Measurements from ENCODE around the gene DYRK3. TPM values are rescaled to one million over a fixed set of nuclear protein-coding genes. Genes with fewer than 3 reads are reported as not detected.

The DYRK3 gene
- total RNA-seq (1 to 10 TPM; 3.2 to 7.8 (median 6.2) TPM), polyA plus RNA-seq (1 to 10 TPM in 1 of 3 donors, under 1 TPM in 2; 0.60 to 1.3 (median 0.92) TPM)

DNA sequence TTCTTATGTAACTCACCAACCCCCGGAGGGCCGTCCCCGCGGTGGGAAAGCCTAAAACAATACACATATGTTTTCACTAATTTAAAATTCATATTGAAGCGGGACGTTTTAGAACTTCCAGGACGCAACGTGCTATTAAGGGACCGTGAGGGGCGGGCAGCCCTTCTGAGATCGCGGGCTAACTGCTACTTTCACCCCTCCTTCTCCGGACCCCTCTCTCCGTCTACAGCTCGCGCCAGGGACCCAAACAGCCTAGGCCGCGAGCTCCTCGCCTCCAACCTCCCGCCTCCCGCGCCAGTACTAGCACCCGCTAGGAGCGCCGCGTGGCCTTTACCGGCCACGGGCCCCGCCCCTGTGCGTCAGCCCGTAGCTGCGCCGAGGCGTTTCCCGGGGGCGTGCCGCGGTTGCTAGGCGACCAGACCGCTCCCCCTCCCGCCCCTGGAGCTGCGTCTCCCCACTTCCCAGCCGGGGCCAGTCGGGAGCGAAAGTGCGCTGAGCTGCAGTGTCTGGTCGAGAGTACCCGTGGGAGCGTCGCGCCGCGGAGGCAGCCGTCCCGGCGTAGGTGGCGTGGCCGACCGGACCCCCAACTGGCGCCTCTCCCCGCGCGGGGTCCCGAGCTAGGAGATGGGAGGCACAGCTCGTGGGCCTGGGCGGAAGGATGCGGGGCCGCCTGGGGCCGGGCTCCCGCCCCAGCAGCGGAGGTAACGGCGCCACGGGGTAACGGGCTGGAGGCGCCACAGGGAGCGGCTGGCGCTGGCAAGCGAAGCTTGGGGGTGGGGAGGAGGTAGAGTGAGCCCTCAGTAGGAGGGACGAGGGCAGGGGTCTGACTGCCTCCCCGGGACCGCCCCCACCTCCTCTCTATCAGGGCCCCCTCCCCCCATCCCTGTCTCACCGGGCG is at the start of gene DYRK3:
TSS of gene DYRK3 (plus strand) at position 457 of the 898 bp plus-strand sequence. CDS start at position 625, 168 bp downstream.
- Histone ChIP-seq H3K27ac (peak within 1 kb of the TSS; percentile 75 to 89 (median 86)), H3K4me3 (peak within 1 kb of the TSS; percentile 70 to 93 (median 74)), H3K9me3 (no peaks in the 10 kb centered on the region), H3K36me3 (no peaks in the 10 kb centered on the region), H3K4me1 (peaks cover 0 to 32% (median 24%) of the 10 kb centered on the region in 4 donors), H3K27me3 (no peaks in the 10 kb centered on the region)
- intact Hi-C loops (cut with DNase I) = loop anchor here (1.0 to 5.0 kb wide), 4 partner anchors 29 to 417 kb away; partner anchors contain the start of genes PFKFB2 and YOD1
- WGBS, 2 donors = 0% methylated on average over 84 of the region's 84 CpGs
- DNase-seq = peak; percentile 98
- TF ChIP-seq EP300 (IDR thresholded peaks at IDR 0.05) (peak in 2 of 4 donors; percentile 40 to 45), POLR2A (IDR thresholded peaks at IDR 0.05) (peak; percentile 70 to 73), POLR2AphosphoS5 (IDR thresholded peaks at IDR 0.05) (peak; percentile 94 to 100 (median 98))
- TF ChIP-seq, protein P1, sequence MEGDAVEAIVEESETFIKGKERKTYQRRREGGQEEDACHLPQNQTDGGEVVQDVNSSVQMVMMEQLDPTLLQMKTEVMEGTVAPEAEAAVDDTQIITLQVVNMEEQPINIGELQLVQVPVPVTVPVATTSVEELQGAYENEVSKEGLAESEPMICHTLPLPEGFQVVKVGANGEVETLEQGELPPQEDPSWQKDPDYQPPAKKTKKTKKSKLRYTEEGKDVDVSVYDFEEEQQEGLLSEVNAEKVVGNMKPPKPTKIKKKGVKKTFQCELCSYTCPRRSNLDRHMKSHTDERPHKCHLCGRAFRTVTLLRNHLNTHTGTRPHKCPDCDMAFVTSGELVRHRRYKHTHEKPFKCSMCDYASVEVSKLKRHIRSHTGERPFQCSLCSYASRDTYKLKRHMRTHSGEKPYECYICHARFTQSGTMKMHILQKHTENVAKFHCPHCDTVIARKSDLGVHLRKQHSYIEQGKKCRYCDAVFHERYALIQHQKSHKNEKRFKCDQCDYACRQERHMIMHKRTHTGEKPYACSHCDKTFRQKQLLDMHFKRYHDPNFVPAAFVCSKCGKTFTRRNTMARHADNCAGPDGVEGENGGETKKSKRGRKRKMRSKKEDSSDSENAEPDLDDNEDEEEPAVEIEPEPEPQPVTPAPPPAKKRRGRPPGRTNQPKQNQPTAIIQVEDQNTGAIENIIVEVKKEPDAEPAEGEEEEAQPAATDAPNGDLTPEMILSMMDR (IDR thresholded peaks at IDR 0.05) = peak in 1 of 4 experiments; percentile 11

DNA sequence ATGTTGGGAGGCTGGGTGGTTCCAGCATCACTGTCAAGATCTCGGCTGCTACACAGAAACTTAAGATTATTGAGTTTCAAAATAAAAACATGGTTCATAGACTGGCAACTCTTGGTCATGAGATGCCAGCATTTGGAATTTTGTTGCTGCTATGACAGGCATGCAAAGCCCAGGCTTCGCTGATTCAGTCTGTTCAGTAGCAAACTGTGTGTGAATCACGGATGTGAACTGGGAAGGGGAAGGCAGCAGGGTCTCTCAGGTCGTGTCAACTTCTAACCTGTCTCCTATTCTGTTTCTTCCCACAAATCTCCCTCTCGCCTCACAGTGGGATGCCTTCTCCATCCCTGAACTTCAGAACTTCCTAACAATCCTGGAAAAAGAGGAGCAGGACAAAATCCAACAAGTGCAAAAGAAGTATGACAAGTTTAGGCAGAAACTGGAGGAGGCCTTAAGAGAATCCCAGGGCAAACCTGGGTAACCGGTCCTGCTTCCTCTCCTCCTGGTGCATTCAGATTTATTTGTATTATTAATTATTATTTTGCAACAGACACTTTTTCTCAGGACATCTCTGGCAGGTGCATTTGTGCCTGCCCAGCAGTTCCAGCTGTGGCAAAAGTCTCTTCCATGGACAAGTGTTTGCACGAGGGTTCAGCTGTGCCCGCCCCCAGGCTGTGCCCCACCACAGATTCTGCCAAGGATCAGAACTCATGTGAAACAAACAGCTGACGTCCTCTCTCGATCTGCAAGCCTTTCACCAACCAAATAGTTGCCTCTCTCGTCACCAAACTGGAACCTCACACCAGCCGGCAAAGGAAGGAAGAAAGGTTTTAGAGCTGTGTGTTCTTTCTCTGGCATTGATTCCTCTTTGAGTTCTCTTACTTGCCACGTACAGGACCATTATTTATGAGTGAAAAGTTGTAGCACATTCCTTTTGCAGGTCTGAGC is 48.6 kb upstream of the DYRK3 start:
- peaks cover 2 to 54% (median 8%) of the 10 kb centered on the region in 4 donors for H3K36me3 ChIP-seq
- intact Hi-C loops (cut with DNase I) = no loop called here
- no peak overlapping the region for H3K4me3 ChIP-seq
- 78 to 82% methylated on average over 13 of the region's 13 CpGs for WGBS, 2 donors
- peak overlapping the region in 3 of 4 donors; percentile 7 to 53 (median 51) for H3K27ac ChIP-seq
- TF ChIP-seq EP300 (IDR thresholded peaks at IDR 0.05) (no peak), POLR2A (IDR thresholded peaks at IDR 0.05) (no peak), POLR2AphosphoS5 (IDR thresholded peaks at IDR 0.05) (no peak)
- TF ChIP-seq, protein P1 (IDR thresholded peaks at IDR 0.05) = no peak
- peaks cover 0 to 25% (median 16%) of the 10 kb centered on the region in 4 donors for H3K4me1 ChIP-seq
- H3K9me3 ChIP-seq = no peaks in the 10 kb centered on the region
- no peak for DNase-seq
- no peaks in the 10 kb centered on the region for H3K27me3 ChIP-seq

GRCh38 chr1:206587904-206588303 is 47.4 kb upstream of the DYRK3 start:
- H3K9me3 ChIP-seq = no peaks in the 10 kb centered on the region
- TF ChIP-seq POLR2A (IDR thresholded peaks at IDR 0.05) = no peak
- TF ChIP-seq EP300 (IDR thresholded peaks at IDR 0.05) = no peak
- TF ChIP-seq, protein P1 (IDR thresholded peaks at IDR 0.05) = no peak
- TF ChIP-seq POLR2AphosphoS5 (IDR thresholded peaks at IDR 0.05) = no peak
- peaks cover 12 to 65% (median 19%) of the 10 kb centered on the region in 4 donors for H3K36me3 ChIP-seq
- no peak for DNase-seq
- H3K4me3 ChIP-seq = no peak overlapping the region
- H3K4me1 ChIP-seq = peaks cover 0 to 25% (median 16%) of the 10 kb centered on the region in 4 donors
- no peaks in the 10 kb centered on the region for H3K27me3 ChIP-seq
- intact Hi-C loops (cut with DNase I) = no loop called here
- peak overlapping the region in 3 of 4 donors; percentile 46 to 53 (median 51) for H3K27ac ChIP-seq
- whole genome bisulfite sequencing, 2 donors = 94% methylated on average over 14 of the region's 14 CpGs

GRCh38 chr1:206588492-206588891 is 46.8 kb upstream of the DYRK3 start:
- no peak for DNase-seq
- TF ChIP-seq EP300 (IDR thresholded peaks at IDR 0.05) (no peak), POLR2A (IDR thresholded peaks at IDR 0.05) (no peak), POLR2AphosphoS5 (IDR thresholded peaks at IDR 0.05) (no peak)
- TF ChIP-seq, protein P1 (IDR thresholded peaks at IDR 0.05) = no peak
- Histone ChIP-seq H3K27me3 (no peaks in the 10 kb centered on the region), H3K4me3 (no peak overlapping the region), H3K4me1 (peaks cover 0 to 25% (median 16%) of the 10 kb centered on the region in 4 donors), H3K27ac (peak overlapping the region in 3 of 4 donors; percentile 46 to 53 (median 51)), H3K9me3 (no peaks in the 10 kb centered on the region), H3K36me3 (peaks cover 12 to 71% (median 23%) of the 10 kb centered on the region in 4 donors)
- intact Hi-C loops (cut with DNase I) = no loop called here
- WGBS, 2 donors = 80 to 81% methylated on average over 6 of the region's 6 CpGs
